OCI-LY7 (cell line): Measurements from ENCODE around the gene POU5F2. TPM values are rescaled to one million over a fixed set of nuclear protein-coding genes. Genes with fewer than 3 reads are reported as not detected.

ENCODE experiments used
- BruUV-seq: library from RNA; stranded (reverse); fragments of 400-500 nt; replicated peaks from 2 replicates; lab custom pipeline; 2021; lab: Mats Ljungman, UMichigan
- CTCF ChIA-PET: fragments of 300-600 bp; sonication (Branson Sonifier 250); formaldehyde crosslinking; loops from one replicate; lab custom pipeline; 2022; ENCODE audit warnings: antibody characterized with exemption; ENCODE audit not compliant: unreplicated experiment; lab: Charles Lee
- POLR2A ChIA-PET: fragments of 300-600 bp; sonication (Branson Sonifier 250); formaldehyde crosslinking; loops from one replicate; lab custom pipeline; 2022; ENCODE audit warnings: antibody characterized with exemption; lab: Charles Lee
- DNase-seq: peaks from one replicate; pipeline ENCODE4 v3.0.0-alpha.2; 2015; ENCODE audit warnings: low spot score
- H2AFZ ChIP-seq: fragments of 200-600 bp; sonication (generic), shearing (Covaris generic); 2 replicates; pipeline ENCODE4 v1.6.1; 2014; ENCODE audit warnings: mild to moderate bottlenecking, antibody characterized with exemption, low read length, moderate library complexity
- H3K27ac ChIP-seq: fragments of 200-600 bp; sonication (generic); 2 replicates; pipeline ENCODE4 v1.5.1; 2014; ENCODE audit warnings: mixed run types, low read depth, mild to moderate bottlenecking, moderate library complexity, low read length, inconsistent platforms; ENCODE audit not compliant: poor library complexity, severe bottlenecking
- H3K36me3 ChIP-seq: fragments of 200-600 bp; sonication (generic); 2 replicates; pipeline ENCODE4 v1.6.1; 2014; ENCODE audit warnings: mild to moderate bottlenecking, antibody characterized with exemption, low read length, moderate library complexity, mixed read lengths; ENCODE audit not compliant: insufficient read depth
- H3K4me1 ChIP-seq: fragments of 200-600 bp; sonication (generic); 2 replicates; pipeline ENCODE4 v1.5.1; 2014; ENCODE audit warnings: mild to moderate bottlenecking, low read length; ENCODE audit not compliant: insufficient read depth, poor library complexity, severe bottlenecking
- H3K4me2 ChIP-seq: fragments of 200-600 bp; sonication (generic); 2 replicates; pipeline ENCODE4 v1.6.1; 2014; ENCODE audit warnings: mild to moderate bottlenecking, low read length
- H3K4me3 ChIP-seq: fragments of 200-600 bp; sonication (generic); 2 replicates; pipeline ENCODE4 v1.5.1; 2014; ENCODE audit warnings: mild to moderate bottlenecking, low read depth, low read length; ENCODE audit not compliant: poor library complexity, severe bottlenecking
- H3K79me2 ChIP-seq: fragments of 200-600 bp; sonication (generic); 2 replicates; pipeline ENCODE4 v1.6.1; 2016; ENCODE audit warnings: low read depth, mild to moderate bottlenecking, low read length, moderate library complexity, mixed read lengths; ENCODE audit not compliant: insufficient read depth
- H3K9me2 ChIP-seq: fragments of 200-600 bp; sonication (generic); 2 replicates; pipeline ENCODE4 v1.6.1; 2016; ENCODE audit warnings: mild to moderate bottlenecking, low read length, mixed read lengths; ENCODE audit not compliant: insufficient read depth
- H3K9me3 ChIP-seq: fragments of 200-600 bp; sonication (generic); 2 replicates; pipeline ENCODE4 v1.6.1; 2014; ENCODE audit warnings: mild to moderate bottlenecking, mixed run types, low read length, mixed read lengths
- H4K20me1 ChIP-seq: fragments of 200-600 bp; sonication (generic); 2 replicates; pipeline ENCODE4 v1.6.1; 2014; ENCODE audit warnings: mild to moderate bottlenecking, antibody characterized with exemption, low read length, moderate library complexity, mixed read lengths; ENCODE audit not compliant: insufficient read depth
- CTCF ChIP-seq: fragments of 200-600 bp; sonication (generic); conservative IDR thresholded peaks from 2 replicates; pipeline ENCODE4 v1.5.1; 2014; ENCODE audit warnings: mild to moderate bottlenecking, antibody characterized with exemption, low read length, moderate library complexity, mixed read lengths
- EZH2phosphoT487 ChIP-seq: fragments of 200-600 bp; sonication (generic); IDR thresholded peaks from 2 replicates; pipeline ENCODE4 v1.6.1; 2018; ENCODE audit warnings: low read depth, borderline replicate concordance, mild to moderate bottlenecking, mixed run types, antibody characterized with exemption, low read length, moderate library complexity, mixed read lengths
- intact Hi-C: fragments of 100-400 bp; cut with micrococcal nuclease; formaldehyde crosslinking; loops from one replicate; pipeline ENCODE4 v1.10.0; 2022; ENCODE audit not compliant: unreplicated experiment
- total RNA-seq, 2 experiments: library from RNA; depleted of rRNA in 1 of 2; stranded (reverse); fragments of >200 nt in 1 of 2; shearing (Covaris generic) in 1 of 2; gene quantifications; 2 replicates each; pipeline ENCODE4 v1.2.3, GENCODE V29; 2014 to 2022

The POU5F2 gene
- total RNA-seq, 2 experiments from 2014 or later = 1.0 to 1.5 TPM

DNA sequence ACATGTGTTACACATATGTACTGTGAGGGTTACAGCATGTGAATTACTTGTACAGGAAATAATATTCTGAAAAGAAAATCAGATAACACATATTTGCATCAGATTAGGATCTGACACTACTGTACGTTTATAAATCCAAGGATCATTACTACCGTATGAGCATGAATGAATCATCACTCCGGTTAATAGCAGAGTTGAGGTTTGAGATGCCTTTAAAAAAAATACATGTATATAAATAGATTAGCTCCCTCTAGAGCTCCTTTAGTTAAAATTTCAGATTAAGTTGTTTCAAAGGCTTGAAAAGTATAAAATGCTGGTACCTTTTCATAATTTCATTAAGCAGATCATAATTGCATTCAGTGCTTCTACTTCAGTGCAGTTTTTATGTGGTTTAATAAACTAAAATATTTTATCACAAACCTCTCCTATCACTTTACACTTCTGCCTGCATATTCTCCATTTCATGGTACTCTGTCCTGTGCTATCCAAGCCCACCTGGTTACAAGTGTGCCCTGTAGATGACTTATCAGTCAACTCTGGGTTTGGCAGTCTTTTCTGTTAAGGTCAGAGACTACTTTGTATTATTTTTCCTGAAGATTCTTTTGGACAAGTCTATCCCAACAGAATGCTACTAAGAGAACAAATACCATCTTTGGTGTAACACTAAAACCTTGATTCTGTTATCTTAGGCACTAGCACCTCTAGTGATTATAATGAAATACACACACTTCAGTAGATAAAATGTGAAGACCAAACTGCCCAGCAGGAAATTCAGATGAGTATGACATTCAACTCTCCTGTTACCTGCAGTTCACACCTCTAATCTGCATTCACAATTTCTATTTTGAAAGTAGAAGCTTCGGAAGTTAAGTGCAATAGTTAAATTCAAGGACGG lies 48.0 kb upstream of the POU5F2 start:
- ChIA-PET CTCF (no interaction called here), POLR2A (no interaction called here)
- Histone ChIP-seq H4K20me1 (no peaks in the 10 kb centered on the region), H3K36me3 (no peaks in the 10 kb centered on the region), H3K9me2 (no peaks in the 10 kb centered on the region), H3K4me2 (no peak overlapping the region), H3K79me2 (no peaks in the 10 kb centered on the region), H3K9me3 (no peaks in the 10 kb centered on the region), H3K4me3 (no peak overlapping the region), H3K27ac (no peak overlapping the region), H2AFZ (no peak overlapping the region), H3K4me1 (no peaks in the 10 kb centered on the region)
- no TSS peak for BruUV-seq
- TF ChIP-seq CTCF (no peak), EZH2phosphoT487 (no peak)
- intact Hi-C loops = no loop called here
- no peak for DNase-seq

DNA sequence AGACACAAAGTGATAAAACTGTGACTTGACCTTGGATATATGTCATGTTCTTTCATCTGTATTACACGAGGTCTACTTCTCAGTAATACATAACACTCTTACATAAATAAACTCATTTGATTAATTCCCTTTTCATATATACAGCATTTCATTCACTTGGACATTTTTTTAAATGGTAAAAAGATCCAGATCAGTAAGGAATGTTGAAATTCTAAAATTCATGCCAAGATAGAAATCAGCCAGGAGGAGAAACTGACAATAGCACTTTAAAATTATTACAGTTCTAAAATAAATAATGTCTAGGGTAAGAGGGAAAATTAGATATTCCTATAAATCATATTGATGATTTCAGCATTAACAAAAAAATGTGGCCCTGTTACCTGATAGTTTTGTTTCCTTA lies 46.2 kb upstream of the POU5F2 start:
- CTCF ChIA-PET = no interaction called here
- no peaks in the 10 kb centered on the region for H3K79me2 ChIP-seq
- no peak overlapping the region for H2AFZ ChIP-seq
- H3K4me1 ChIP-seq = no peaks in the 10 kb centered on the region
- H3K9me3 ChIP-seq = no peaks in the 10 kb centered on the region
- no peaks in the 10 kb centered on the region for H3K36me3 ChIP-seq
- BruUV-seq = no TSS peak
- no peak overlapping the region for H3K4me2 ChIP-seq
- no peaks in the 10 kb centered on the region for H3K9me2 ChIP-seq
- H3K4me3 ChIP-seq = no peak overlapping the region
- POLR2A ChIA-PET = interaction anchor here (0.6 kb wide), 1 partner anchor 20 kb away, joined by 4 read pairs; no protein-coding TSS in a partner anchor
- no peaks in the 10 kb centered on the region for H4K20me1 ChIP-seq
- intact Hi-C loops = no loop called here
- TF ChIP-seq CTCF (no peak), EZH2phosphoT487 (no peak)
- H3K27ac ChIP-seq = no peak overlapping the region
- no peak for DNase-seq

GRCh38 chr5:93785475-93785874 lies 44.1 kb upstream of the POU5F2 start:
- intact Hi-C loops = no loop called here
- no peak for DNase-seq
- Histone ChIP-seq H3K27ac (no peak overlapping the region), H3K4me3 (no peak overlapping the region), H3K79me2 (no peaks in the 10 kb centered on the region), H4K20me1 (no peaks in the 10 kb centered on the region), H2AFZ (no peak overlapping the region), H3K36me3 (no peaks in the 10 kb centered on the region), H3K9me3 (no peaks in the 10 kb centered on the region), H3K9me2 (no peaks in the 10 kb centered on the region), H3K4me1 (no peaks in the 10 kb centered on the region), H3K4me2 (no peak overlapping the region)
- CTCF ChIA-PET = no interaction called here
- no TSS peak for BruUV-seq
- POLR2A ChIA-PET = interaction anchor here (0.7 to 0.8 kb wide), 2 partner anchors 177 to 1295 kb away, joined by 3 read pairs; no protein-coding TSS in a partner anchor
- TF ChIP-seq EZH2phosphoT487 (no peak), CTCF (no peak)
